Right lobe of liver (tissue), 4 donors: ENCODE results near the gene TBC1D28.
"Not testable (repeated sequence)": the region's sequence is repeated elsewhere in the genome, so short reads cannot be mapped to it uniquely, and the experiment has no call there.

Source experiments
- CTCF ChIP-seq, 4 donors: fragments of 200-600 bp in 3 of 4; fragments of 450-650 bp in 1 of 4; IDR thresholded peaks; one replicate each; pipeline versions ENCODE4 v1.5.1 to v1.8.0; 2016 to 2022; ENCODE audit warnings: antibody characterized with exemption in 4 of 4, mild to moderate bottlenecking in 2 of 4
- POLR2A ChIP-seq: fragments of 450-650 bp; IDR thresholded peaks from one replicate; pipeline ENCODE4 v1.6.1; 2017; ENCODE audit warnings: antibody characterized with exemption, mild to moderate bottlenecking
- donor health status: DM: no; HTN: no; CAD: no.
- donor health status: DM: no; HTN: no; CAD: no.
- donor health status: DM: no; HTN: yes; CAD: no.

- not testable (repeated sequence) for TF ChIP-seq CTCF (IDR thresholded peaks at IDR 0.05); POLR2A
Observed at GRCh38 chr17:18661924-18662624, 17.9 kb upstream of the TBC1D28 start.
